K562 (cell line): ENCODE data around the gene ZNF490. TPM values are rescaled to one million over a fixed set of nuclear protein-coding genes. Genes with fewer than 3 reads are reported as not detected.

Experiments
- CBX1 ChIP-seq: sonication (generic); IDR thresholded peaks from 2 replicates; pipeline ENCODE4 v1.6.1; 2016; ENCODE audit warnings: antibody characterized with exemption, low read depth, mild to moderate bottlenecking
- CBX5 ChIP-seq: IDR thresholded peaks from 2 replicates; pipeline ENCODE4 v1.6.1; 2014; ENCODE audit warnings: low read depth, borderline replicate concordance
- NR2C1 ChIP-seq, 2 experiments: fragments of 450-650 bp; IDR thresholded peaks; 2 replicates each; pipeline ENCODE4 v1.6.1; 2017; ENCODE audit warnings: mild to moderate bottlenecking in 2 of 2, antibody characterized with exemption in 1 of 2, inconsistent platforms in 1 of 2, missing compliant biosample characterization in 1 of 2, missing genetic modification characterization in 1 of 2
- RCOR1 ChIP-seq, 2 experiments: IDR thresholded peaks; 2 replicates each; pipeline ENCODE4 v1.6.1; 2012; ENCODE audit warnings: low read depth in 2 of 2, low read length in 2 of 2, borderline replicate concordance in 1 of 2, improper control_type of control experiment in 1 of 2
- SMAD4 ChIP-seq: fragments of 250-450 bp; sonication (Bioruptor Pico); conservative IDR thresholded peaks from 2 replicates; pipeline ENCODE4 v1.8.0; 2021; ENCODE audit warnings: inconsistent platforms, mild to moderate bottlenecking, moderate library complexity
- ZNF77 ChIP-seq: fragments of 250-450 bp; sonication (Bioruptor Pico); IDR thresholded peaks from 2 replicates; pipeline ENCODE4 v1.5.0; 2020
- polyA plus RNA-seq, 8 experiments: library from polyadenylated mRNA; depleted of rRNA in 4 of 8; stranded (reverse) in 5 of 8; unstranded in 3 of 8; fragments of >200 nt; fragmentation: Nextera tagmentation in 2 of 8; fragmentation: Illumina TruSeq in 1 of 8; extraction: Ambion mirVana in 2 of 8; extraction: Trizol in 1 of 8; gene quantifications; 2 replicates each; pipeline versions ENCODE4 v1.2.1 to v1.2.3, GENCODE V29; 2011 to 2014; ENCODE audit warnings: inconsistent platforms in 1 of 8, missing spikeins in 1 of 8
- total RNA-seq, 7 experiments: library from RNA; depleted of rRNA in 6 of 7; stranded (reverse); fragments of >200 nt in 6 of 7; fragmentation: Illumina TruSeq in 2 of 7; extraction: Trizol in 2 of 7; gene quantifications; 2 replicates each; pipeline versions ENCODE4 v1.2.1 to v1.2.3, GENCODE V29; 2011 to 2021; ENCODE audit warnings: low replicate concordance in 1 of 7
- TF ChIP-seq, protein P1 (sequence below), 2 experiments: fragments of 450-650 bp in 1 of 2; sonication (generic) in 1 of 2; formaldehyde crosslinking in 1 of 2; IDR thresholded peaks; 2 replicates each; pipeline versions ENCODE4 v1.7.1 to v1.9.0; 2016 to 2022; ENCODE audit warnings: inconsistent platforms in 1 of 2, mild to moderate bottlenecking in 1 of 2, missing genetic modification reagents in 1 of 2
- TF ChIP-seq, protein P2 (sequence below), 2 experiments: fragments of 450-650 bp; IDR thresholded peaks; 2 replicates each; pipeline ENCODE4 v1.6.1; 2018; ENCODE audit warnings: mild to moderate bottlenecking in 2 of 2, low read depth in 1 of 2; ENCODE audit not compliant: partially characterized antibody in 2 of 2
- TF ChIP-seq, protein P3 (sequence below): fragments of 250-450 bp; sonication (Bioruptor Pico); IDR thresholded peaks from 2 replicates; pipeline ENCODE4 v1.5.1; 2021; ENCODE audit warnings: mild to moderate bottlenecking

The ZNF490 gene
- total and polyA plus RNA-seq, 9 of the 15 experiments (the other 6 are each of a cell fraction or from before 2014, with no cell fraction given), result 0.90 to 8.3 (median 4.4) TPM

DNA sequence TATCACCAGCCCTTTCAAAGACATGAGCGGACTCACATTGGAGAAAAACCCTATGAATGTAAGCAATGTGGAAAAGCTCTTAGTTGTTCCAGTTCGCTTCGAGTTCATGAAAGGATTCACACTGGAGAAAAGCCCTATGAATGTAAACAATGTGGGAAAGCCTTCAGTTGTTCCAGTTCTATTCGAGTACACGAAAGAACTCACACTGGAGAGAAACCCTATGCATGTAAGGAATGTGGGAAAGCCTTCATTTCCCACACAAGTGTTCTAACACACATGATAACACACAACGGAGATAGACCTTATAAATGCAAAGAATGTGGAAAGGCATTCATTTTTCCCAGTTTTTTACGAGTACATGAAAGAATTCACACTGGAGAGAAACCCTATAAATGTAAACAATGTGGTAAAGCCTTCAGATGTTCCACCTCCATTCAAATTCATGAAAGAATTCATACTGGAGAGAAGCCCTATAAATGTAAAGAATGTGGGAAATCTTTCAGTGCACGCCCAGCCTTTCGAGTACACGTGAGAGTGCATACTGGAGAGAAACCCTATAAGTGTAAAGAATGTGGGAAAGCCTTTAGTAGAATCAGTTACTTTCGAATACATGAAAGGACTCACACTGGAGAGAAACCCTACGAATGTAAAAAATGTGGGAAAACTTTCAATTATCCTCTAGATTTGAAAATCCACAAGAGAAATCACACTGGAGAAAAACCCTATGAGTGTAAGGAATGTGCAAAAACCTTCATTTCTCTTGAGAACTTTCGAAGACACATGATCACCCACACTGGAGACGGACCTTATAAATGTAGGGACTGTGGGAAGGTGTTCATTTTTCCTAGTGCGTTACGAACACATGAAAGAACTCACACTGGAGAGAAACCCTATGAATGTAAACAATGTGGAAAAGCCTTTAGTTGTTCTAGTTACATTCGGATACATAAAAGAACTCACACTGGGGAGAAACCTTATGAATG, 17.7 kb upstream of the ZNF490 start (continued):
- TF ChIP-seq, protein P1, sequence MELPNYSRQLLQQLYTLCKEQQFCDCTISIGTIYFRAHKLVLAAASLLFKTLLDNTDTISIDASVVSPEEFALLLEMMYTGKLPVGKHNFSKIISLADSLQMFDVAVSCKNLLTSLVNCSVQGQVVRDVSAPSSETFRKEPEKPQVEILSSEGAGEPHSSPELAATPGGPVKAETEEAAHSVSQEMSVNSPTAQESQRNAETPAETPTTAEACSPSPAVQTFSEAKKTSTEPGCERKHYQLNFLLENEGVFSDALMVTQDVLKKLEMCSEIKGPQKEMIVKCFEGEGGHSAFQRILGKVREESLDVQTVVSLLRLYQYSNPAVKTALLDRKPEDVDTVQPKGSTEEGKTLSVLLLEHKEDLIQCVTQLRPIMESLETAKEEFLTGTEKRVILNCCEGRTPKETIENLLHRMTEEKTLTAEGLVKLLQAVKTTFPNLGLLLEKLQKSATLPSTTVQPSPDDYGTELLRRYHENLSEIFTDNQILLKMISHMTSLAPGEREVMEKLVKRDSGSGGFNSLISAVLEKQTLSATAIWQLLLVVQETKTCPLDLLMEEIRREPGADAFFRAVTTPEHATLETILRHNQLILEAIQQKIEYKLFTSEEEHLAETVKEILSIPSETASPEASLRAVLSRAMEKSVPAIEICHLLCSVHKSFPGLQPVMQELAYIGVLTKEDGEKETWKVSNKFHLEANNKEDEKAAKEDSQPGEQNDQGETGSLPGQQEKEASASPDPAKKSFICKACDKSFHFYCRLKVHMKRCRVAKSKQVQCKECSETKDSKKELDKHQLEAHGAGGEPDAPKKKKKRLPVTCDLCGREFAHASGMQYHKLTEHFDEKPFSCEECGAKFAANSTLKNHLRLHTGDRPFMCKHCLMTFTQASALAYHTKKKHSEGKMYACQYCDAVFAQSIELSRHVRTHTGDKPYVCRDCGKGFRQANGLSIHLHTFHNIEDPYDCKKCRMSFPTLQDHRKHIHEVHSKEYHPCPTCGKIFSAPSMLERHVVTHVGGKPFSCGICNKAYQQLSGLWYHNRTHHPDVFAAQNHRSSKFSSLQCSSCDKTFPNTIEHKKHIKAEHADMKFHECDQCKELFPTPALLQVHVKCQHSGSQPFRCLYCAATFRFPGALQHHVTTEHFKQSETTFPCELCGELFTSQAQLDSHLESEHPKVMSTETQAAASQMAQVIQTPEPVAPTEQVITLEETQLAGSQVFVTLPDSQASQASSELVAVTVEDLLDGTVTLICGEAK (IDR thresholded peaks at IDR 0.05), result 0 out of 2 replicates have a peak, but pooled peaks have one; percentile 23
- TF ChIP-seq, protein P1 (CRISPR knock-in tag; IDR thresholded peaks at IDR 0.05), result no peak
- TF ChIP-seq ZNF77 (CRISPR knock-in tag), result no peak
- TF ChIP-seq CBX5, result peak; percentile 93
- no peak for TF ChIP-seq NR2C1 (IDR thresholded peaks at IDR 0.05)
- no peak for TF ChIP-seq NR2C1 (tag; IDR thresholded peaks at IDR 0.05)
- TF ChIP-seq SMAD4, result no peak
- no peak for TF ChIP-seq RCOR1 (IDR thresholded peaks at IDR 0.05; ENCODE audit: borderline replicate concordance in 1 of 2, low read depth in 2 of 2, low read length in 2 of 2)
- TF ChIP-seq, protein P2, sequence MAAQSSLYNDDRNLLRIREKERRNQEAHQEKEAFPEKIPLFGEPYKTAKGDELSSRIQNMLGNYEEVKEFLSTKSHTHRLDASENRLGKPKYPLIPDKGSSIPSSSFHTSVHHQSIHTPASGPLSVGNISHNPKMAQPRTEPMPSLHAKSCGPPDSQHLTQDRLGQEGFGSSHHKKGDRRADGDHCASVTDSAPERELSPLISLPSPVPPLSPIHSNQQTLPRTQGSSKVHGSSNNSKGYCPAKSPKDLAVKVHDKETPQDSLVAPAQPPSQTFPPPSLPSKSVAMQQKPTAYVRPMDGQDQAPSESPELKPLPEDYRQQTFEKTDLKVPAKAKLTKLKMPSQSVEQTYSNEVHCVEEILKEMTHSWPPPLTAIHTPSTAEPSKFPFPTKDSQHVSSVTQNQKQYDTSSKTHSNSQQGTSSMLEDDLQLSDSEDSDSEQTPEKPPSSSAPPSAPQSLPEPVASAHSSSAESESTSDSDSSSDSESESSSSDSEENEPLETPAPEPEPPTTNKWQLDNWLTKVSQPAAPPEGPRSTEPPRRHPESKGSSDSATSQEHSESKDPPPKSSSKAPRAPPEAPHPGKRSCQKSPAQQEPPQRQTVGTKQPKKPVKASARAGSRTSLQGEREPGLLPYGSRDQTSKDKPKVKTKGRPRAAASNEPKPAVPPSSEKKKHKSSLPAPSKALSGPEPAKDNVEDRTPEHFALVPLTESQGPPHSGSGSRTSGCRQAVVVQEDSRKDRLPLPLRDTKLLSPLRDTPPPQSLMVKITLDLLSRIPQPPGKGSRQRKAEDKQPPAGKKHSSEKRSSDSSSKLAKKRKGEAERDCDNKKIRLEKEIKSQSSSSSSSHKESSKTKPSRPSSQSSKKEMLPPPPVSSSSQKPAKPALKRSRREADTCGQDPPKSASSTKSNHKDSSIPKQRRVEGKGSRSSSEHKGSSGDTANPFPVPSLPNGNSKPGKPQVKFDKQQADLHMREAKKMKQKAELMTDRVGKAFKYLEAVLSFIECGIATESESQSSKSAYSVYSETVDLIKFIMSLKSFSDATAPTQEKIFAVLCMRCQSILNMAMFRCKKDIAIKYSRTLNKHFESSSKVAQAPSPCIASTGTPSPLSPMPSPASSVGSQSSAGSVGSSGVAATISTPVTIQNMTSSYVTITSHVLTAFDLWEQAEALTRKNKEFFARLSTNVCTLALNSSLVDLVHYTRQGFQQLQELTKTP (IDR thresholded peaks at IDR 0.05; ENCODE audit: low read depth in 1 of 2, partially characterized antibody in 2 of 2), result peak in 1 of 2 experiments; percentile 27
- TF ChIP-seq, protein P3, sequence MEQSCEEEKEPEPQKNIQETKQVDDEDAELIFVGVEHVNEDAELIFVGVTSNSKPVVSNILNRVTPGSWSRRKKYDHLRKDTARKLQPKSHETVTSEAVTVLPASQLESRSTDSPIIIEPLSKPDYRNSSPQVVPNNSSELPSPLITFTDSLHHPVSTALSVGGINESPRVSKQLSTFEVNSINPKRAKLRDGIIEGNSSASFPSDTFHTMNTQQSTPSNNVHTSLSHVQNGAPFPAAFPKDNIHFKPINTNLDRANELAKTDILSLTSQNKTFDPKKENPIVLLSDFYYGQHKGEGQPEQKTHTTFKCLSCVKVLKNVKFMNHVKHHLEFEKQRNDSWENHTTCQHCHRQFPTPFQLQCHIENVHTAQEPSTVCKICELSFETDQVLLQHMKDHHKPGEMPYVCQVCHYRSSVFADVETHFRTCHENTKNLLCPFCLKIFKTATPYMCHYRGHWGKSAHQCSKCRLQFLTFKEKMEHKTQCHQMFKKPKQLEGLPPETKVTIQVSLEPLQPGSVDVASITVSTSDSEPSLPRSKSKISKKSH, result peak; percentile 74; the same call in 1 of the 2 replicates
- TF ChIP-seq CBX1, result peak; percentile 78; the same call in 1 of the 2 replicates
